ENCODE data around the gene STIM1.

DNA sequence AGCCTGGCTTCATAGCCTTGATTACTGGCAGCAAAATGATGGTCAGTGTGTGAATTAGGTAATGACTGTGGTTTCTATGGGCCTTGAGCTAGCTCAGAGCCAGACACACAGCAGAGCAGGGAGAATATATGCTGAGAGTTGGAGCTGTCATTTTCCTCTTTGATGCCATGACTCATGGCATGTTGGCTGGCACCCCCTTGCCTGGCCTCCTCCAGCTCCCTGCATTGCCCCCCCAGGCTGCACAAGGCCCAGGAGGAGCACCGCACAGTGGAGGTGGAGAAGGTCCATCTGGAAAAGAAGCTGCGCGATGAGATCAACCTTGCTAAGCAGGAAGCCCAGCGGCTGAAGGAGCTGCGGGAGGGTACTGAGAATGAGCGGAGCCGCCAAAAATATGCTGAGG lies 218.8 kb downstream of the STIM1 start:
- no peak for TF ChIP-seq YY1 (IDR thresholded peaks at IDR 0.05; ENCODE audit: insufficient read depth, insufficient read length)
- no peak for TF ChIP-seq ZNF274 (IDR thresholded peaks at IDR 0.05; ENCODE audit: low read depth, low read length)
- no peak for TF ChIP-seq SUZ12 (IDR thresholded peaks at IDR 0.05; ENCODE audit: extremely low read depth, insufficient read depth, insufficient read length)
